Measurements from ENCODE around the gene JMY. TPM values are rescaled to one million over a fixed set of nuclear protein-coding genes. Genes with fewer than 3 reads are reported as not detected.

Gene JMY, protein sequence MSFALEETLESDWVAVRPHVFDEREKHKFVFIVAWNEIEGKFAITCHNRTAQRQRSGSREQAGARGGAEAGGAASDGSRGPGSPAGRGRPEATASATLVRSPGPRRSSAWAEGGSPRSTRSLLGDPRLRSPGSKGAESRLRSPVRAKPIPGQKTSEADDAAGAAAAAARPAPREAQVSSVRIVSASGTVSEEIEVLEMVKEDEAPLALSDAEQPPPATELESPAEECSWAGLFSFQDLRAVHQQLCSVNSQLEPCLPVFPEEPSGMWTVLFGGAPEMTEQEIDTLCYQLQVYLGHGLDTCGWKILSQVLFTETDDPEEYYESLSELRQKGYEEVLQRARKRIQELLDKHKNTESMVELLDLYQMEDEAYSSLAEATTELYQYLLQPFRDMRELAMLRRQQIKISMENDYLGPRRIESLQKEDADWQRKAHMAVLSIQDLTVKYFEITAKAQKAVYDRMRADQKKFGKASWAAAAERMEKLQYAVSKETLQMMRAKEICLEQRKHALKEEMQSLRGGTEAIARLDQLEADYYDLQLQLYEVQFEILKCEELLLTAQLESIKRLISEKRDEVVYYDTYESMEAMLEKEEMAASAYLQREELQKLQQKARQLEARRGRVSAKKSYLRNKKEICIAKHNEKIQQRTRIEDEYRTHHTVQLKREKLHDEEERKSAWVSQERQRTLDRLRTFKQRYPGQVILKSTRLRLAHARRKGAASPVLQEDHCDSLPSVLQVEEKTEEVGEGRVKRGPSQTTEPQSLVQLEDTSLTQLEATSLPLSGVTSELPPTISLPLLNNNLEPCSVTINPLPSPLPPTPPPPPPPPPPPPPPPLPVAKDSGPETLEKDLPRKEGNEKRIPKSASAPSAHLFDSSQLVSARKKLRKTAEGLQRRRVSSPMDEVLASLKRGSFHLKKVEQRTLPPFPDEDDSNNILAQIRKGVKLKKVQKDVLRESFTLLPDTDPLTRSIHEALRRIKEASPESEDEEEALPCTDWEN
- total RNA-seq: 10 to 100 TPM; 10.6 to 13.6 TPM

GRCh38 chr5:79235634-79236361, at the start of gene JMY:
JMY (plus strand) TSS chr5:79236131; CDS start chr5:79236651, 520 bp downstream.
- Histone ChIP-seq H3K36me3 (no peaks in the 10 kb centered on the region), H3K4me3 (peak within 1 kb of the TSS; percentile 66 to 70), H3K9me3 (no peaks in the 10 kb centered on the region), H3K27me3 (no peaks in the 10 kb centered on the region), H3K27ac (peak within 1 kb of the TSS; percentile 94 to 95), H3K4me1 (peaks cover 0 to 22% of the 10 kb centered on the region in 2 donors)
- DNase-seq (ENCODE audit: low spot score): peak; percentile 88
- TF ChIP-seq, protein P1, sequence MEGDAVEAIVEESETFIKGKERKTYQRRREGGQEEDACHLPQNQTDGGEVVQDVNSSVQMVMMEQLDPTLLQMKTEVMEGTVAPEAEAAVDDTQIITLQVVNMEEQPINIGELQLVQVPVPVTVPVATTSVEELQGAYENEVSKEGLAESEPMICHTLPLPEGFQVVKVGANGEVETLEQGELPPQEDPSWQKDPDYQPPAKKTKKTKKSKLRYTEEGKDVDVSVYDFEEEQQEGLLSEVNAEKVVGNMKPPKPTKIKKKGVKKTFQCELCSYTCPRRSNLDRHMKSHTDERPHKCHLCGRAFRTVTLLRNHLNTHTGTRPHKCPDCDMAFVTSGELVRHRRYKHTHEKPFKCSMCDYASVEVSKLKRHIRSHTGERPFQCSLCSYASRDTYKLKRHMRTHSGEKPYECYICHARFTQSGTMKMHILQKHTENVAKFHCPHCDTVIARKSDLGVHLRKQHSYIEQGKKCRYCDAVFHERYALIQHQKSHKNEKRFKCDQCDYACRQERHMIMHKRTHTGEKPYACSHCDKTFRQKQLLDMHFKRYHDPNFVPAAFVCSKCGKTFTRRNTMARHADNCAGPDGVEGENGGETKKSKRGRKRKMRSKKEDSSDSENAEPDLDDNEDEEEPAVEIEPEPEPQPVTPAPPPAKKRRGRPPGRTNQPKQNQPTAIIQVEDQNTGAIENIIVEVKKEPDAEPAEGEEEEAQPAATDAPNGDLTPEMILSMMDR (IDR thresholded peaks at IDR 0.05): no peak

DNA sequence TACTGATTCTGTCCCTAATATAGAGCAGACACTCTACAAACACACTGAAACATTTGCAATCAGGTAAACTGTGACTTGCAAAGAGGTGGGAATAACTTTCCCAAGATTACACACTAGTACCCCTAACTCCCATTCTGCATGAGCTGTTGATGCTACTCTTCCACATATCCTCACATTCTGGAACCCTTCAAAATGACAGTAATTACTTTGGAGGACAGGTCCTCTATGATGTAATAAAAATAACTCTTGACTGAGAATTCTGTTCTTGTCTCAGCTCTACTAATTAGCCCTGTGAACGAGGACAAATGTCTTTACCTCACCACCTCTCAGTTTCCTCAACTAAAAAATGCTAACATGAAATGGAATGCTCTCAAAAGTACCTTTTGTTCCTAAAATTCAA, 49.5 kb upstream of the JMY start:
- Histone ChIP-seq H3K36me3 (no peaks in the 10 kb centered on the region), H3K4me3 (no peak overlapping the region), H3K9me3 (no peaks in the 10 kb centered on the region), H3K27me3 (no peaks in the 10 kb centered on the region), H3K4me1 (peaks cover 0 to 9% of the 10 kb centered on the region in 2 donors), H3K27ac (no peak overlapping the region)
- TF ChIP-seq, protein P1 (IDR thresholded peaks at IDR 0.05): no peak
- DNase-seq (ENCODE audit: low spot score): no peak

DNA sequence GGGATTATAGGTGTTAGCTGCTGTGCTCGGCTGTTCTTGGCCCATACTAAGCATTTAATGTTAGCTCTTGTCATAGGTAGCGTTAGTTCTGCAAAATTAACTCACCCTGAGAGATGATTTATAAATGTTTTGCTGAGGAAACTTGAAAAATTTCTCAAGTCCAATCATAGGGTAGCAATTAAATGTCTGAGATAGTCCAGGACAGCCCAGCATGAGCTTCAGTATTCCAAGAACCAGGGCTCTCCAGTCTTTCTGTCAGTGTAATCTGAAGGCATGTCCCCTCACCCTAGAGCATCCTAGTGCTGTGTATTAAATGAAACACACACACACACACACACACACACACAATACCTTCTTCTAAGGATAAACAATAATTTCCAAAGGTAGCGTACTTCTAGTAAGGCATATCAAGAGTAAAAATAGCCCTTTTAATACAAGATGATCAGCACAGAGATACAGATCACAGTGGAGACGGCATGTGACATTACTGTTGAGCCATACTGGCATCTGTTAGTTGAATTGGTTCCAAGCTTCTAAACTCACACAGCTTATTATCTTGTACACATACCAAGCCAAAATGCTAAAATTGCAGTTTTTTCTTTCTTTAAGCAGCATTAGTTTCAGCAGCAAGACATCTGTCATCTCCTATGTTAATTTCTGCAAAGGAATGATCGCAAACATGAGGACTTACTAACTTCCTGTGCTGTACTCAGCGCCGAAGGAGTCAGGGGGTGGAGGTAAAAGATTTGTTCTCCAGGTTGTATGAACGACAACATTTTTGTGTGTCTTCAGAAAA, 46.3 kb upstream of the JMY start:
- H3K4me1 ChIP-seq: no peaks in the 10 kb centered on the region
- no peaks in the 10 kb centered on the region for H3K36me3 ChIP-seq
- TF ChIP-seq, protein P1 (IDR thresholded peaks at IDR 0.05): no peak
- no peaks in the 10 kb centered on the region for H3K9me3 ChIP-seq
- no peak overlapping the region for H3K27ac ChIP-seq
- DNase-seq (ENCODE audit: low spot score): no peak
- H3K4me3 ChIP-seq: no peak overlapping the region
- no peaks in the 10 kb centered on the region for H3K27me3 ChIP-seq

DNA sequence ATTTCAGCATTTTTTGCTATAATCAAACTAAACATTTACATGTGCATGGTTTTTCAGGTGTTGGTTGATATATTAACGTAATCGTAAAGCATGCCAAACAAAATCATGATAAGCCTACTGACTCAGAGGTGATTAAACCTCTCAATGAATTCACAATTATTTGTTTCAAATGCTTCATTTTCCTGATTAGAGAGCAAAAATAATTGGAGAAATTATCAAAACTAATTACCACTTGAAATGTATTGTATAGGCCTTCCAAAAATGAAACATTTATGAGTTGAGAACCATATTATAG, 45.7 kb upstream of the JMY start:
- DNase-seq (ENCODE audit: low spot score): no peak
- TF ChIP-seq, protein P1 (IDR thresholded peaks at IDR 0.05): no peak
- Histone ChIP-seq H3K27ac (no peak overlapping the region), H3K9me3 (no peaks in the 10 kb centered on the region), H3K4me1 (no peaks in the 10 kb centered on the region), H3K36me3 (no peaks in the 10 kb centered on the region), H3K4me3 (no peak overlapping the region), H3K27me3 (no peaks in the 10 kb centered on the region)

DNA sequence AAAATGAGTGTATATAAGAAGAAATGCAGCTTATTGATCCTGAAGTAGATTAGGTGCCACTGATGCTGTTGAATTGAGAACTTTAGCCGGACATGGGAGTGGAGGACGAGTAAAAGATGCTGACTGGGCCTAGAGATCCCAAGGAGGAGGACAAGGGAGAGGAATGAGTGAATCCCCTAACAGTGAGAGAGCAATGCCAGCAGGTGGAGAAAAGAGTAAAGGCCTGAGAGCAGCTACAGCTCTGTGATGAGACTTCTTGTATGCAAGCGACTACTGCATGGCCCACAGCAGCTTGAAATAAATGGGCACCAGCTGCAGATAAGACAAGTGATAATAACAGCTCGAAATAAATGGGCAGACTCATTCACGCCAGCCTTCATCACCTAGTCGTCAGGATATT, 44.5 kb upstream of the JMY start:
- Histone ChIP-seq H3K27ac (no peak overlapping the region), H3K9me3 (no peaks in the 10 kb centered on the region), H3K4me1 (no peaks in the 10 kb centered on the region), H3K4me3 (no peak overlapping the region), H3K36me3 (no peaks in the 10 kb centered on the region), H3K27me3 (no peaks in the 10 kb centered on the region)
- TF ChIP-seq, protein P1 (IDR thresholded peaks at IDR 0.05): no peak
- no peak for DNase-seq (ENCODE audit: low spot score)
